ENCODE results near the gene FBL.
"Not testable (repeated sequence)": the region's sequence is repeated elsewhere in the genome, so short reads cannot be mapped to it uniquely, and the experiment has no call there.

Gene FBL

DNA sequence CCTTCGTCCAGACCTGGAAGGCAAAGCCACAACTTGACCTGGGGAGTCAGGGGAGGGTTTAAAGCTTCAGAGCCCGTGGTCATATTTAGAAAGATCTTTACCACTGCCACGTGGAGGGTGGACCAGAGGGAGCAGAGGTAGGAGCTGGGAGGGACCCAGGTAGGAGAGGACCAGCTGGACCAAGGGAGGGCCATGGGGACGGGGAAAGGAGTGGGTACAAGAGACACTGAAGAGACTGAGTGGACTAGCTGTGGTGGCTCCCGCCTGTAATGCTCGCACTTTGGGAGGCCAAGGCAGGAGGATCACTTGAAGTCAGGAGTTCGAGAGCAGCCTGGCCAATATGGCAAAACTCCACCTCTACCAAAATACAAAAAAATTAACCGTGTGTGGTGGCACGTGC, 38.5 kb upstream of the FBL start:
- DNase-seq (ENCODE audit: extremely low spot score); CTCF ChIA-PET; POLR2A ChIA-PET: not testable (repeated sequence)

DNA sequence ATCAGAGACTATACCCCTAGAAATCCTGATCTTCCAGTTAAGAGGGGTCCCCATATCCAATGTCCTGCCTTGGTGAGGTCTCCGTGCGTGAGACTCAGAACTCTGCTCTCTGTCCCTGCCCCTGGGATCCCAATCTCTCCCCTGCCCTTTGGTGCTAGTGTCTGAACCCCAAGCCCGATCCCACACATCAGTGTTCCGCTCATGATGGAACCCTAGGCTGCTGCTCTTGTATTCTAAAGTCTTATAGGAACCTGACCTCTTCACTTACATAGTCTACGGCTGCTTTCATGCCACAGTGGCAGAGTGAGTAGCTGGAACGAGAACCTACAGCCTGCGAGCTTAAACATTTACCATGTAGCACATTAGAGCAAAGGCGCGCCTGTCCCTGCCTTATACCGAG, 36.5 kb upstream of the FBL start:
- POLR2A ChIA-PET: not testable (repeated sequence)

DNA sequence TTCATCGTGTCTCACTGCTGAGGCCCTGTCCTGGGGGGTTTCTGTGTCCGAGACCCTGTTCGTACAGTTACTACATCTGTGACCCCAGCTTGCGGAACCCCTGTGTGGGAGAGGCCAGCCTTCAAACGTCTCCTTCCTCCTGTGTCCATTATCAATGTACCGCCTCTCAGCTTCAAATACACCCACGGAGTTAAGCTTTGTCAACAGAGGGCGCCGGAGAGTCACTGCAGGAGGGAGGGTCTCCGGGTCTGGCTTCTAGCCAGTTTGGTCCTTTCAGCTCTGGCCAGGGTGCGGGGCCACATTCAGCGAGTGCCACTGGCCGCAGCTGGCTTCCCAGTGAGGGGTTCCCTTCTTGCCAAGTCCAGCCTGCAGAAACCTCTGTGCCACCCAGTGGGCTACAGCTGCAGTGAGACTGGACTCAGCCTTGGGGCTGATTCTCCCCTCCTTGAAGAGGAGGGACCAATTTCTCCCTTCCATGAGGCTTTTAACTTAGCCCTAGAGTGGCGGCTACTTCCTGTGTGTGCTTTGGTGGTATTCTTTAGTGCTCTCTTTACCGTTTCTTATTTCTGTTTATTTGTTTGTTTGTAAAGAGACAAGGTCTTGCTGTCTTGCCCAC, 35.4 kb upstream of the FBL start:
- peak; percentile 53 for DNase-seq (ENCODE audit: extremely low spot score)

More for the DNA sequence above, 36.5 kb upstream of the FBL start:
- DNase-seq (ENCODE audit: extremely low spot score); CTCF ChIA-PET: not testable (repeated sequence)

DNA sequence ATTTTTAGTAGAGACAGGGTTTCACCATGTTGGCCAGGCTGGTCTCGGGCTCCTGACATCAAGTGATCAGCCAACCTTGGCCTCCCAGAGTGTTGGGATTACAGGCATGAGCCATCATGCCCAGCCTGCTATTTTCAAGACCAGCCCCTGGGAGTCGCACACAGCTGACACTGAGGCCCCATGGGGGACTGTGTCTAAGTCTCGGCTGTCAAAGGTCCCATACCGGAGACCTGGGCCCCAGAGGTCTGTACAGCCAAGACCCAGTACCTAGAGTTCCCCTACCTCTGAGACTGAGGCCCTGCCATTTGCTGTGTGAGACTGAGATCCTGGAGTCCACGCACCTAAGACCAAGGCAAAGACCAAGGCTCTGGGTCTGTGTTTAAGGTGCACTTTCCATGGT, 34.1 kb upstream of the FBL start:
- DNase-seq (ENCODE audit: extremely low spot score); POLR2A ChIA-PET; CTCF ChIA-PET: not testable (repeated sequence)

More for the DNA sequence above, 35.4 kb upstream of the FBL start:
- CTCF ChIA-PET, POLR2A ChIA-PET: not testable (repeated sequence)

DNA sequence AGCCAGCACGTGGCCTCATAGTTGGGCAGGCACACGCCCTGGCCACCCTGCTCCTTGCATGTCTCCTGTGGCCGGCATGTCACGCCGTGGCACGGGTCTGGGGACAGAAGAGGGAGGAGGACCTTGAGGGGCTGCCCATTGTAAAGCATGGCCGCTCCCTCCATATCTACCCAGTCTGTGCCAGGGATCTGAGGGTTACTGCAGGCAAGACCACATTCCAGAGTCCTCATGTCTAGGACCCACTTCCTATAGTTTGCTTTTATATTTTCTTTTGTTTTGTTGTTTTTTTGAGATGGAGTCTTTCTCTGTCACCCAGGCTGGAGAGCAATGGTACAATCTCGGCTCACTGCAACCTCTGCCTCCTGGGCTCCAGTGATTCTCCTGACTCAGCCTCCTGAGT, 33.6 kb upstream of the FBL start:
- POLR2A ChIA-PET: interaction anchor here (1.8 kb wide), 1 partner anchor 91 kb away, joined by 10 read pairs; the partner anchor contains the start of gene PSMC4
- DNase-seq (ENCODE audit: extremely low spot score); CTCF ChIA-PET: not testable (repeated sequence)

DNA sequence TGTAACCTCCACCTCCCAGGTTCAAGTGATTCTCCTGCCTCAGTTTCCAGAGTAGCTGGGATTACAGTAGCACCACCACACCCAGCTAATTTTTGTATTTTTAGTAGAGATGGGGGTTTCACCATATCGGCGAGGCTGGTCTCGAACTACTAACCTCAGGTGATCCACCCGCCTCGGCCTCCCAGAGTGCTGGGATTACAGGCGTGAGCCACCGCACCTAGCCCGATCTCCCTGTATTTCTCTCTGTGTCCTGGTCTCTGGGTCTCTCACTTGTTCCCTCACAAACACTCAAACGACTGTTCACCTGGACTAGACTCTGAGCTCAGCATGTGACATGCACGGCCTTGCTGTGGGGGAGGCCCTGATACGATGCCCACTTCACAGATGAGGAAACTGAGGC, 32.7 kb upstream of the FBL start:
- CTCF ChIA-PET; DNase-seq (ENCODE audit: extremely low spot score): not testable (repeated sequence)
- POLR2A ChIA-PET: interaction anchor here (1.2 to 1.8 kb wide), 2 partner anchors 92 to 212 kb away, joined by 3 to 10 read pairs; partner anchors contain the start of genes PSMC4 and ZNF780A

DNA sequence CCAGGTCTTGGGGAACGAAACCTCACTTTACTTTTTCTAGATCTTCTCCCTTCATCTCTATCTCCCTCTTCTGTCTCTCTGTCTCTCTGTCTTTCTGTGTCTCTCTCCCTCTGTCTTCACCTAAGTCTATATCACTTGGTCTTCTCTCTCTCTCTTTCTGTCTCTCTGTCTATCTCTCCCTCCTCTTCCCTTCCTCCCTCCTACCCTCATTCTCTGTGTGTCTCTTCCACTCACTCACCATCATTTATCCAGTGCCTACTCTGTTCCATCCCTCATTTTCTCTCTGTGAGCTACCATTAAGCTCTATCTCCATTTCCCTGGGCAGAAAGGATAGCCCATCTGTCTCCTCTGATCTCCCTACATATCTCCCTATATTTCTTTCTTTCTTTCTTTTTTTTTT, 32.2 kb upstream of the FBL start:
- DNase-seq (ENCODE audit: extremely low spot score): no peak
- POLR2A ChIA-PET: interaction anchor here (1.2 to 1.8 kb wide), 2 partner anchors 92 to 212 kb away, joined by 3 to 10 read pairs; partner anchors contain the start of genes PSMC4 and ZNF780A
- CTCF ChIA-PET: no interaction called here
- TF ChIP-seq, protein P1, sequence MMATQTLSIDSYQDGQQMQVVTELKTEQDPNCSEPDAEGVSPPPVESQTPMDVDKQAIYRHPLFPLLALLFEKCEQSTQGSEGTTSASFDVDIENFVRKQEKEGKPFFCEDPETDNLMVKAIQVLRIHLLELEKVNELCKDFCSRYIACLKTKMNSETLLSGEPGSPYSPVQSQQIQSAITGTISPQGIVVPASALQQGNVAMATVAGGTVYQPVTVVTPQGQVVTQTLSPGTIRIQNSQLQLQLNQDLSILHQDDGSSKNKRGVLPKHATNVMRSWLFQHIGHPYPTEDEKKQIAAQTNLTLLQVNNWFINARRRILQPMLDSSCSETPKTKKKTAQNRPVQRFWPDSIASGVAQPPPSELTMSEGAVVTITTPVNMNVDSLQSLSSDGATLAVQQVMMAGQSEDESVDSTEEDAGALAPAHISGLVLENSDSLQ (IDR thresholded peaks at IDR 0.05): no peak
- no peak for TF ChIP-seq TARDBP (IDR thresholded peaks at IDR 0.05)
- no peak for TF ChIP-seq NFRKB (IDR thresholded peaks at IDR 0.05)
- TF ChIP-seq BHLHE40 (IDR thresholded peaks at IDR 0.05; ENCODE audit: borderline replicate concordance): no peak
- TF ChIP-seq ZNF384 (IDR thresholded peaks at IDR 0.05): no peak
- no peak for TF ChIP-seq LEF1 (IDR thresholded peaks at IDR 0.05; ENCODE audit: borderline replicate concordance)
- TF ChIP-seq FOXK2 (IDR thresholded peaks at IDR 0.05): no peak
- TF ChIP-seq ELF4 (IDR thresholded peaks at IDR 0.05): no peak
- TF ChIP-seq CTBP1 (IDR thresholded peaks at IDR 0.05; ENCODE audit: borderline replicate concordance): no peak
- TF ChIP-seq SUZ12 (IDR thresholded peaks at IDR 0.05): no peak
- no peak for TF ChIP-seq L3MBTL2 (conservative IDR thresholded peaks at IDR 0.05)
- no peak for TF ChIP-seq HDGF (IDR thresholded peaks at IDR 0.05; ENCODE audit: borderline replicate concordance)

DNA sequence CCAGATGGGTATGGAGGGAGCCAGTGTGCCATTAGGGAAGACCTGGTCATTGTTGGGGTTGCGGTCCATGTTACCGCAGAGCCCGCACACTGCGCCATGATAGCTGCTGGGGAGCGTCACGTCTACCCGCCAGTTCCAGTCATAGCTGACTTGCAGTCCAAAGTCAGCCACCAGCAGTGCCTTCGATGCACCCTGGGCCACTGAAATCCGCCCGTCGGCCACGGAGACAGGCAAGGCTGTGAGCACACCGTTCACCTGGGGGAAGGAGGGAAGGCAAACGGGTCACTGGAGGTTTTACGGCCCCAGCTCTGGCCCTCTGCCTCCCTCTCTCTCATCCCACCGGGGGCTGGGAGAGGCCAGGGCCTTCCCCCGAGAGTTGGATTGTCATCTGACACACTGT, 31.8 kb upstream of the FBL start:
- POLR2A ChIA-PET: interaction anchor here (1.2 to 1.8 kb wide), 2 partner anchors 93 to 213 kb away, joined by 3 to 10 read pairs; partner anchors contain the start of genes PSMC4 and ZNF780A
- DNase-seq (ENCODE audit: extremely low spot score); CTCF ChIA-PET: not testable (repeated sequence)

DNA sequence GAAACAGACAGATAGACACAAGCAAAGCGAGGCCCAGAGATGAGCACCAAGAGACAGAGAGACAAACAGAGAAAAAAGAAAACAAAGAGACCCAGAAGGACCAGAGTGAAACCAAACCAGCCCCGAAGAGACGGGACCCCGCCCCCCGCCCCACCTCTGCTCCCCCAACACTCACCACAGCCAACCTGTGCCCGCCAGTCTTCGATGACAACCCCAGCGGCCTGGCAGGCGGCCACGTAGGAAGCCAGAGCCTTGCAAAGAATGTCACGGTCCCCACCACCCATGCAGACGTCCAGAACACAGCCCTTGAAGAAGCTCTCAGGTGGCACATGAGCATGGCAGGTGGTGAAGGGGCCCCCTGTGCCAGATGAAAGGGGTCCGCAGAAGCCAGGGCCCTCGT, 31.3 kb upstream of the FBL start:
- DNase-seq (ENCODE audit: extremely low spot score); POLR2A ChIA-PET; CTCF ChIA-PET: not testable (repeated sequence)

DNA sequence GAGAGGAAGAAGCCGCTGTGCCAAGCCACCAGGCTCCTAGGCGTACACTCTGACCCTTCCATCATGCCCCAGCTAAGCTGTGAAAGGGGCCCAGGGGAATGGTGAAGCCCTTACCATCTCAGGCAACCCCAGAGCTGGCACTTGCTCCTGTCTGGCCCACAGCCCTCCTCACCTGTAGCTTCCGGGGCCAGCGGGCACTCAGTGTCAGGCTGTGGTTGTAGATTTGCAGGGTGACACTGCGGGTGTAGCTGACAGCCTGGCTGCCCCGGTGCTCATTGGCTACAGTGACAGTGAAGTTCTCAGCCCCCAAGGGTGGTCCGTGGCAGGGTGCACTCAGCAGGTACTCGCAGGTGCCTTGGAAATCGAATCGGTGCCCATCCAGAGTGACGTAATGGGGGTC, 30.3 kb upstream of the FBL start:
- DNase-seq (ENCODE audit: extremely low spot score); POLR2A ChIA-PET; CTCF ChIA-PET: not testable (repeated sequence)

DNA sequence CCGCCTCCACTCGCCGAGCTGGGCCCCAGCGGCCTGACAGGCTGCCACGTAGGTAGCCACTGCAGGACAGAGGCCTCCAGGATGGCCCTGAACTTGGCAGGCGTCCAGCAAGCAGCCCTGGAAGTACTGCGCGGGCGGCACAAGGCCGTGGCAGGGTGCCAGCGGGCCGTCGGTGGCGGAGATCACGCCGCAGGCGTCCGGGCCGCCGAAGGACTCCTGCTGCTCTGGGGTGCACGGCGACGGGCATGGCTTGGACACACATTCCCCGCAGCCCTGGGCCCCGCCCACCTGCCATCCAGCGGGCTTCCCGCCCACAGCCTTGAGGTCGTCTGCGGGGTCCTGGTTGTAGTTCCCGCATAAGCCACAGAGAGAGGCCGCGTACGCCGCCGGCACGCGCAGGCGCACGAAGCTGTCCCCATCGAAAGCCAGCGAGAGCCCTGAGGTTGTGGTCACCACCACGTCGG, 29.3 kb upstream of the FBL start:
- DNase-seq (ENCODE audit: extremely low spot score); POLR2A ChIA-PET; CTCF ChIA-PET: not testable (repeated sequence)

DNA sequence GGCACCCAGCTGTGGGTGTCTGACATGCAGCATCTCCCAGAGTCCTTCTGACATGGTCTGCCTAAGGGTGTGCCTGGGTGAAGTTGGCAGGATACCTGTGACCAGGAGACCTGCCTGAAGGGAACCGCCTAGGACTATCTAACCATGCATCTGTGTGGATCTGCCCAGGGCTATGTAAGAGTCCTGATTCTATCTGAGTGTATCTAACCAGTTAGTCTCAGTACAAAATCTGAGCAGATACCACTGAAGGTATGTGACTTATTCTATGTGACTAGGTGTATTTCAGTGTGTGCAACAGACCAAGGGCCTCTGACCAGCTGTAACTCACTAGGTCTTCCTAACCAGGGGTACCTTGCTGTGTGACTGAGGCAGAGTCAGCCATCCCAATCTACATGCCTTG, 28.2 kb upstream of the FBL start:
- POLR2A ChIA-PET: no interaction called here
- no peak for DNase-seq (ENCODE audit: extremely low spot score)
- CTCF ChIA-PET: no interaction called here
- TF ChIP-seq ELF4 (IDR thresholded peaks at IDR 0.05) (no peak), LEF1 (IDR thresholded peaks at IDR 0.05; ENCODE audit: borderline replicate concordance) (no peak), TARDBP (IDR thresholded peaks at IDR 0.05) (no peak), CTBP1 (IDR thresholded peaks at IDR 0.05; ENCODE audit: borderline replicate concordance) (no peak), BHLHE40 (IDR thresholded peaks at IDR 0.05; ENCODE audit: borderline replicate concordance) (no peak), FOXK2 (IDR thresholded peaks at IDR 0.05) (no peak), SP1 (IDR thresholded peaks at IDR 0.05) (no peak), SUZ12 (IDR thresholded peaks at IDR 0.05) (no peak), NFRKB (IDR thresholded peaks at IDR 0.05) (no peak), ZNF384 (IDR thresholded peaks at IDR 0.05) (no peak), FOXA1 (IDR thresholded peaks at IDR 0.05) (no peak), L3MBTL2 (conservative IDR thresholded peaks at IDR 0.05) (no peak)

Measured in HEK293T (cell line).